8988T (cell line): ENCODE results near the gene MRPS25.

ENCODE experiments used
- DNase-seq: peaks from one replicate; pipeline ENCODE4 v3.0.0; 2011

MRPS25 gene

DNA sequence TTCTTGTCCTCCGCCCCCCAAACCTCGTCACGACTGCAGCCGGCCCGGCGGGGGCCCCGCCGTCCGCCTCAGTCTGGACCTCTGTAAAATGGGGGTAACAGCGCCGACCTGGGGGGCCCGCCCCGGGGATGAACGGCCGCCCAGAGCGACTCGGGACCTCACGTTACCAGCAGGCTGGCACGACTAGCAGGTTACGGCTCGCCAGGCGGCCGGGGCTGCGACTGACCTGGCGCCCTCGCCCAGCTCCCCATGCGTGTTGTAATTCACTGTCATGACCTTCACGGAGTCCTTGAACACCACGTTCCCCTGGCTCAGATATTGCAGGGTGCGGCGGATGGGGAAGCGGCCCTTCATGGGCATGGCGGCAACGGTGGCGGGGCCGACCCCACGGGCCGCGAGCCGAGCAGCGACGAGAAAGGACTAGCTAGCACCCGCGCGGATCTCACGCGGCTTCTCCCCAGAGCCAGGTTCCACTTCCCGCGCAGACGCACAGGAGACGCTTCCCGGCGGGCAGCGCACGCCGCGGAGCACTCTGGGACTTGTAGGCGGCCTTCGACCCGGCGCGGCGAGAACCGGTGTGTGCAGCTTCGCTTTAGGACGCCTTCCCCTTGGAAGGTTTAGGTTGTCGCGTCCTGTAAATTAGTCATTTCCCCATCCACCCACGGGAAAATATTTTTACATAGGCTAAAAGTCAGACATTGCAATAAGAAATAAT lies at the start of gene MRPS25:
Gene MRPS25 (minus strand): TSS at position 481 of the 715 bp plus-strand sequence. CDS start 121 bp downstream, at position 360.
- peak; percentile 99 for DNase-seq

GRCh38 chr3:15113884-15114283 lies 48.8 kb upstream of the MRPS25 start:
- DNase-seq, result no peak

DNA sequence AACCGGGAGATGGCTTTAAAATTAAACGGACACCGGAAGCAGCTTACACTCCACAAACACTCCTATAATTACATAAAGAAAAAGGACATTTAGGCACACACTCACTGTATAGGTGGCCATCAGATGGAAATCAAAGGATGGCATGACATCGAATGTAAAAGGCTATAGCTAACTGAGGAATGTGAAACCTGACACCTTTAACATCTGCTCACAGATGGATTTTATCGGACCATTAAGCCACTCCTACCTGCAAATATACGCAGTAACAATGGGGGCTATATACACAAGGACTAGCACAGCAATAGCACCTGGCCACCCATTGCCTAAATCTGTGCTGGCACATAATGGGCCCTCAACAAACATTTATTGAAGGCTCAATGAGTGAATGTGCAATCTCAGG lies 48.4 kb upstream of the MRPS25 start:
- no peak for DNase-seq

- DNase-seq, result no peak
These were observed 46.9 kb upstream of the MRPS25 start for GRCh38 chr3:15112011-15112410.

DNA sequence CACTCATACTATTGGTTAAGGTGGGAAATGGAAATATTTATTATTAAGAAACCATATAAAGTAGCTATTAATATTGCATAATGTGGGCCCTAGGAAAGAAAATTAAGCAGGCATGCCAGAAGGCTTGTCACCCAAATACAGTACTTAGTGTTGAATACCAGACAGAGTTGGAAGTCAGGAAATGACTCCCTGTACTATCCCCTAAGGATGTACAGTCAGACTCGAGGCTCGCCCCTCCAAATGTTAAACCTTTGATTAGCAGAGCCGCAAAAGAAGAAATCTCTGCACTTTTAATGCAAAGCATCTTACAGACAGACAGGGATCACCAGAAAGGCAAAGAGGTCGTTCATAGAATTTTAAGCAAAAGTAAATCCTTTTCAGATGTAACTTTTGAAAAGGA lies 45.1 kb upstream of the MRPS25 start:
- no peak for DNase-seq

DNA sequence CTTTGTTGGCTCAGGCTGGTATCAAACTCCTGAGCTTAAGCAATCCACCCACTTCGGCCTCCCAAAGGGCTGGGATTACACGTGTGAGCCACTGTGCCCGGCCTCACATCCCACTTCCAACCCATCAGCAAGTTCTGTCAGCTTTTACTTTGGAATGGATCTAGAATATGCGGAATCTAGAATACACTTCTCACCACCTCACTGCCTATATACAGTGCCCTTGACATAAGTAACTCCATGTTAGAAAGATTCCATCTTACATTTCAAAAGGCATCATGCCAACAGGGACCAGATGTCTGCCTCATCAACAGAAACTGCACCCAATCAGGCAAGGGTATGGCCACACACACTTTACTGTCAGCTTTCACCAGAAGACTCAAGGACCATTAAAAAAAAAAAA lies 43.8 kb upstream of the MRPS25 start:
- DNase-seq, result no peak

GRCh38 chr3:15108082-15108545 lies 43.0 kb upstream of the MRPS25 start:
- DNase-seq, result peak; percentile 92

- no peak for DNase-seq
These were observed 42.2 kb upstream of the MRPS25 start for GRCh38 chr3:15107075-15107947.

GRCh38 chr3:15102836-15103235 lies 37.7 kb upstream of the MRPS25 start:
- DNase-seq, result no peak

GRCh38 chr3:15102256-15102655 lies 37.1 kb upstream of the MRPS25 start:
- DNase-seq, result no peak

DNA sequence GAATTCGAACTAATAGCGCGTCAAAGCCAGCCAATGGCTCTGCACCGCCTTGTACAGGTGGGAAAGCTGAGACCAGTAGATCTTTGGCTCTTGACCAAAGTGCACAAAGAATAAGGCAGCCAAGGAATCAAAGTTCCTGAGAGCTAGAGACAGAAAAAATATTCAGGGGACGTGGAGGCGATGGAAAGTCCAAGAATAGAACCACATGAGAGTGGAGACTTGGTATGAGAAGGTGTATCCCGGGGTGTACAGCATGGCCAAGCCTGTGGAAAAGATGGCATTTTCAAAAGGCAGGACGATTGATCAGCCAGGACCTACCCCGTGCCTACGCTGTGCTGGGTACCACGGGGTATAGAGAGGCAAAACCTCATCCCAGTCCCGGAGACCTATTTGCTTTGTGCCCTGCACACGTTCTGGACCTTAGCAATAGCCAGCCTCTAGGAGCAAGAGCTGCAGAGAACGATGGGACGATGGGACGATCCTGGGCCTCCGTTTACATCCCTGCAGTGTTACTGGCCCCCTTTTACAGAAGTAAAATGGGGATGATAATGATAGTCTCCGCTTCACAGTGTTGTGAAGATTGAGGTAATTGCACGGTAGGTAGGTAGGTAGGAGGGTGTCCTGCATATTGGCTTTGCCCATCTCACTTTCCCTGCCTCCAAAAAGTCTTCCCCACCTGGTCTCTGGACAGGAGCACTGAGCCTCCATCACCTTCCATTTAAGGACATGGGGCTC lies 34.4 kb upstream of the MRPS25 start:
- DNase-seq, result no peak

GRCh38 chr3:15098503-15099363 lies 33.6 kb upstream of the MRPS25 start, which contains the start of gene RBSN:
Gene RBSN, minus strand, starts transcription at chr3:15099148. Its CDS starts 3,028 bp downstream, at chr3:15096120.
- DNase-seq, result peak; percentile 66

DNA sequence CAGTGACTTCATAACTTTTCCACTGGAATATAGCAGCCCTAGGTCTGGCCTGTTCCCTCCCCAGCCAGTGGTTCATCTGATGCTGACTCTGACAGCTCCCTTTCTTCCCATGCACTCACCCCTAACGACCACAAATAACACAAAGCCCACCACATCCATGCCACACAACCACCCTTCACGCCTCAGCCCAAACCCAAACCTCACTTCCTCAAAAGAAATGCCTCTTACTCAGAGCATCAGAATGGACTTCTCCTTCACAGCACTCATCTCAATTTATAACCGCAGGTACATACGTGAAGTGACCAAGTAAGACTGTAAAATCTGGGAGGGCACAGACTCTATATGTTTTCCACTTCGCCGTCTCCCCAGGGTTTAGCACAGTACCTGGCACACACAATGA lies 32.8 kb upstream of the MRPS25 start:
- no peak for DNase-seq

DNA sequence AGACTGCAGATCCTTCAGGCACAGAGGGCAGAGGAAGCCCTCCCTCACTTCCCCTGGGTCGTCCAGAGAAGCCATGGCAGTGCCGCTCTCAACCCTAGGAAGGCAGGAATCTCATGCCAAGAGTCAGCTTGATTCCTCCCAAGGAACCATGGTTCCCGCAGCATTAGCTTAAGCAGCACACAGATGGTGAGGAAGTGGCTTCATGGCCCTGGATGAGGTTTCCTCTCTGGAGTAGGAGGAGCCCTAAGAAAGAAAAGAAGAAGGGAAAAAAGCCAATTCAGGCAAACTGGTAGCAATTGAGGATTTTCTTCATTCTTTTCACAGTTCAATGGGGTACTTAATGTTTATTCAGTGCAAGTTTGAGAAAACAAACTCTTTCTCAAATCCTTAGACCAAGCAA lies 30.9 kb upstream of the MRPS25 start:
- no peak for DNase-seq

GRCh38 chr3:15094187-15094875 lies 29.2 kb upstream of the MRPS25 start:
- no peak for DNase-seq

GRCh38 chr3:15092686-15093085 lies 27.6 kb upstream of the MRPS25 start:
- DNase-seq, result no peak

DNA sequence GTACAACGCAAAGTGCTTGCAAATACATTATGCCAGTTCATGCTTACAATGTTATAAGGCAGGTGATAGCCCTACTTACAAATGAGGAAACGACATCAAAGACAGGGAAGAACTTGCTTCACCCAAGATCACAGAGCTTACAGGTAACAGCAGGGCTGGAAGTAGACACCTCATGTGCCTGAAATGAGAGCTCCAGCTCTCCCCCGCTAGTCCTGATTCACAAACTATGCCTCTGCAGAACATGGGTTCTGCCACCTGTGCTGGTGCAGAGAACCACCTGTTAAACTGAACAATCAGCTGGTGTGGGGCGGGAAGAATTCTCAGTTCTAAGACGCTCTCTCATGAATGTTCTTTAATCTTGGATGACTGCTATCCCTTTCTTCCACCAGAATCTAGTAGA lies 26.5 kb upstream of the MRPS25 start:
- no peak for DNase-seq

GRCh38 chr3:15089201-15089600 lies 24.1 kb upstream of the MRPS25 start:
- no peak for DNase-seq

DNA sequence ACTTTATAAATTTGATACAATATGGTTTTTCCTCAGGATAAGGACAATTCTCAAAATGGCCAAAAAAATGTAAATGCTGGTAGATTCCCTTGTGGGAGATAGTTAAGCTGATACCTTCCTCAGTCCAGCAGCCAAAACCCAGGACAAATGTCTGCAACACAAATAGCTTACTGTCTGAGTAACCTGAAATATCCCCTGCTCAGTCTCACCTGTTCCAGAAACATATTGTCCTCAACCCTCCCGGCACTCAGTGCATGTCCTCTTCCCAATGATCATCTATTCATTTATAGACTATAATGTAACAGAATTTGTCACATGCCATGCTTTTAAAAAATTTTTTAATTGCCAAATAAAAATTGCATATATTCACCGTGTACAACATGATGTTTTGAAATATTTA lies 21.6 kb upstream of the MRPS25 start:
- DNase-seq, result no peak

GRCh38 chr3:15086263-15086662 lies 21.1 kb upstream of the MRPS25 start:
- no peak for DNase-seq

DNA sequence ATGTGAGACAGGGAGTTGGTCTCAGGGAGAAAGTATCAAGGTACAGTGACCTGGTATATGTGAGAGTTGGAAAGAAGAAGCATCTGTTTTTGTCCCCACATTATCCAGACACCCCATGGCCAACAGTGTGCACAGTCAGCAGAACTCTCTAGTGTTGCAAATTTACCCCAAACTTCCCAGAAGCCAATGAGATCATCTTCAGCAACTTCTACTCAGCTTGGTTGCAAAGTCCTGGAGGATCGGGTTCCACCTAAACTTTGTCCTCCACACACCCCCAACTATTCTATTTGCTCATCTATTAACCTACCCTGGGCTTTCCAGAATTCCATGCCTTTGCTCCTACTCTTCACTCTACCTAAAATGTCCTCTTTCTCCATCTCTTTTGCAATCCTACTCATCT lies 18.1 kb upstream of the MRPS25 start:
- DNase-seq, result no peak
